ENCODE results near the gene HOXD9.

DNA sequence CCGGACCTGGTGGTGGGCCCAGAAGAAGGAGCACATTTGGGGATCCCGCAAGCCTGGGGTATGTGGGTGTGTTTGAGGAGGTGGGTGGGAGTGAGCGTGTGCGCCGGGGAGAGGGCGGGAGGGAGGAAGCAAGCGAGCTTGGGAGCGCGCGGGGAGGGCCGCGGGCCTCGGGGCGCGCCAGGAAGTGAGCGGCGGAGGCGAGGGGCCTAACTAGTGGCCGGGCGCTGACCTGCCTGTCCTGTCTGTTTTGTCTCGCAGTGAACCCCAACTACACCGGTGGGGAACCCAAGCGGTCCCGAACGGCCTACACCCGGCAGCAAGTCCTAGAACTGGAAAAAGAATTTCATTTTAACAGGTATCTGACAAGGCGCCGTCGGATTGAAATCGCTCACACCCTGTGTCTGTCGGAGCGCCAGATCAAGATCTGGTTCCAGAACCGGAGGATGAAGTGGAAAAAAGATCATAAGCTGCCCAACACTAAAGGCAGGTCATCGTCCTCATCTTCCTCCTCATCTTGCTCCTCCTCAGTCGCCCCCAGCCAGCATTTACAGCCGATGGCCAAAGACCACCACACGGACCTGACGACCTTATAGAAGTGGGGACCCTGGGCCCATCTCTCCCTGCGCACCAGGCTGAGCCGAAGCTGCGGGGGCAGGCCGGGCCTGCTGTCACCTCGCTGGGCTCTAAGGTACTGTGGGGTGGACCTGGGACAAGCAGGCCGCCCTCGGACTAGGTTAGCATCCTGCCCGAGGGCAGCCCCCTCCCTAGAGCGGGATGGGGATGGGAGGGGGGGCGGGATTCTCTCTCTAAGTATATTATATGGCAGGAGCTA, 30.0 kb downstream of the HOXD9 start:
- TF ChIP-seq, protein P1, sequence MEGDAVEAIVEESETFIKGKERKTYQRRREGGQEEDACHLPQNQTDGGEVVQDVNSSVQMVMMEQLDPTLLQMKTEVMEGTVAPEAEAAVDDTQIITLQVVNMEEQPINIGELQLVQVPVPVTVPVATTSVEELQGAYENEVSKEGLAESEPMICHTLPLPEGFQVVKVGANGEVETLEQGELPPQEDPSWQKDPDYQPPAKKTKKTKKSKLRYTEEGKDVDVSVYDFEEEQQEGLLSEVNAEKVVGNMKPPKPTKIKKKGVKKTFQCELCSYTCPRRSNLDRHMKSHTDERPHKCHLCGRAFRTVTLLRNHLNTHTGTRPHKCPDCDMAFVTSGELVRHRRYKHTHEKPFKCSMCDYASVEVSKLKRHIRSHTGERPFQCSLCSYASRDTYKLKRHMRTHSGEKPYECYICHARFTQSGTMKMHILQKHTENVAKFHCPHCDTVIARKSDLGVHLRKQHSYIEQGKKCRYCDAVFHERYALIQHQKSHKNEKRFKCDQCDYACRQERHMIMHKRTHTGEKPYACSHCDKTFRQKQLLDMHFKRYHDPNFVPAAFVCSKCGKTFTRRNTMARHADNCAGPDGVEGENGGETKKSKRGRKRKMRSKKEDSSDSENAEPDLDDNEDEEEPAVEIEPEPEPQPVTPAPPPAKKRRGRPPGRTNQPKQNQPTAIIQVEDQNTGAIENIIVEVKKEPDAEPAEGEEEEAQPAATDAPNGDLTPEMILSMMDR (IDR thresholded peaks at IDR 0.05): no peak
- TF ChIP-seq ZNF219 (CRISPR knock-in tag; IDR thresholded peaks at IDR 0.05; ENCODE audit: borderline replicate concordance) (no peak), E2F4 (CRISPR knock-in tag; IDR thresholded peaks at IDR 0.05; ENCODE audit: borderline replicate concordance, low read depth) (no peak), NR1H2 (CRISPR knock-in tag; IDR thresholded peaks at IDR 0.05) (no peak), FOXJ3 (CRISPR knock-in tag; IDR thresholded peaks at IDR 0.05; ENCODE audit: borderline replicate concordance) (no peak), ATF2 (CRISPR knock-in tag; IDR thresholded peaks at IDR 0.05; ENCODE audit: borderline replicate concordance, low read depth) (no peak), USF2 (CRISPR knock-in tag; IDR thresholded peaks at IDR 0.05) (no peak), CREB1 (CRISPR knock-in tag; IDR thresholded peaks at IDR 0.05) (no peak), TP53 (CRISPR knock-in tag; IDR thresholded peaks at IDR 0.05) (no peak)
- TF ChIP-seq, protein P2, sequence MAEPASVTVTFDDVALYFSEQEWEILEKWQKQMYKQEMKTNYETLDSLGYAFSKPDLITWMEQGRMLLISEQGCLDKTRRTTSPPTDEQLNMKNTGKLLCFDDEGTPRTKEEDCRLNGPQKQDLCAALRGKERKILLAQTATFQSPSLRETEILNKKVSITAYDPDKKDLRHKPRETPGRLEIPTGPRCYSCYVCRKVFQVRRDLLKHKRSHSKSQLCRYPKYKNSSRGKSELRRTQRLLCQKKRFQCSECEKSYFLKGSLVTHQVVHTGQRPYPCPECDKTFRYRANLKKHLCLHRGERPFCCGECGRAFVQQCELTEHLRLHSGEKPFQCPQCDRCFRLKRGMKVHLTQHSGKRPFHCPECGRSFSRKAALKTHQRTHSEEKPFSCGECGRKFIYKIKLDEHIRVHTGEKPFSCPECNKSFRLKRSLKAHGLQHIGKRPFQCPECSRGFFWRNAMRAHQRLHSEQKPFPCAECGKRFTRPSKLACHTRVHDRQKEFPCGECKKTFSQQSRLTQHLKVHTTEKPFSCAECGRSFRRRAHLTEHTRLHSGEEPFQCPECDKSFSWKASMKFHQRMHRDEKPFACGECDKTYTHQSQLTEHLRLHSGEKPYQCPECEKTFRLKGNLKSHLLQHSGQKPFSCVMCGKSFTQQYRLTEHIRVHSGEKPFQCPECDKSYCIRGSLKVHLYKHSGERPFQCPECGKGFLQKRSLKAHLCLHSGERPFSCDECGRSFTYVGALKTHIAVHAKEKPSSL (CRISPR knock-in tag; conservative IDR thresholded peaks at IDR 0.05): no peak
- TF ChIP-seq, protein P3, sequence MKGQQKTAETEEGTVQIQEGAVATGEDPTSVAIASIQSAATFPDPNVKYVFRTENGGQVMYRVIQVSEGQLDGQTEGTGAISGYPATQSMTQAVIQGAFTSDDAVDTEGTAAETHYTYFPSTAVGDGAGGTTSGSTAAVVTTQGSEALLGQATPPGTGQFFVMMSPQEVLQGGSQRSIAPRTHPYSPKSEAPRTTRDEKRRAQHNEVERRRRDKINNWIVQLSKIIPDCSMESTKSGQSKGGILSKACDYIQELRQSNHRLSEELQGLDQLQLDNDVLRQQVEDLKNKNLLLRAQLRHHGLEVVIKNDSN (CRISPR knock-in tag; IDR thresholded peaks at IDR 0.05): no peak
- TF ChIP-seq, protein P4, sequence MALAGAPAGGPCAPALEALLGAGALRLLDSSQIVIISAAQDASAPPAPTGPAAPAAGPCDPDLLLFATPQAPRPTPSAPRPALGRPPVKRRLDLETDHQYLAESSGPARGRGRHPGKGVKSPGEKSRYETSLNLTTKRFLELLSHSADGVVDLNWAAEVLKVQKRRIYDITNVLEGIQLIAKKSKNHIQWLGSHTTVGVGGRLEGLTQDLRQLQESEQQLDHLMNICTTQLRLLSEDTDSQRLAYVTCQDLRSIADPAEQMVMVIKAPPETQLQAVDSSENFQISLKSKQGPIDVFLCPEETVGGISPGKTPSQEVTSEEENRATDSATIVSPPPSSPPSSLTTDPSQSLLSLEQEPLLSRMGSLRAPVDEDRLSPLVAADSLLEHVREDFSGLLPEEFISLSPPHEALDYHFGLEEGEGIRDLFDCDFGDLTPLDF (CRISPR knock-in tag; IDR thresholded peaks at IDR 0.05): no peak

Measured in WTC11 (cell line).